Loucy (cell line): Measurements from ENCODE around the gene SH2D3C.

ENCODE experiments used
- H2AFZ ChIP-seq: fragments of 200-600 bp; sonication (generic); 2 replicates; pipeline ENCODE4 v1.6.0; 2016; ENCODE audit warnings: antibody characterized with exemption, mild to moderate bottlenecking, low read length, moderate library complexity
- H3F3A ChIP-seq: fragments of 200-600 bp; 2 replicates; pipeline ENCODE4 v1.6.0; 2016; ENCODE audit warnings: antibody characterized with exemption, low read depth, mild to moderate bottlenecking
- H3K27me3 ChIP-seq: fragments of 200-600 bp; sonication (generic); 2 replicates; pipeline ENCODE4 v1.6.1; 2014; ENCODE audit warnings: low read length, mild to moderate bottlenecking; ENCODE audit not compliant: insufficient read depth, poor library complexity, severe bottlenecking
- H3K36me3 ChIP-seq: fragments of 200-600 bp; sonication (generic); 2 replicates; pipeline ENCODE4 v1.6.1; 2016; ENCODE audit warnings: low read length; ENCODE audit not compliant: insufficient read depth
- H3K4me1 ChIP-seq: fragments of 200-600 bp; sonication (generic); 2 replicates; pipeline ENCODE4 v1.5.1; 2014; ENCODE audit warnings: low read length, mild to moderate bottlenecking; ENCODE audit not compliant: insufficient read depth, poor library complexity, severe bottlenecking
- H3K4me2 ChIP-seq: fragments of 200-600 bp; sonication (generic); 2 replicates; pipeline ENCODE4 v1.6.0; 2014; ENCODE audit warnings: antibody characterized with exemption, low read length, low read depth, mild to moderate bottlenecking; ENCODE audit not compliant: poor library complexity, severe bottlenecking
- H3K4me3 ChIP-seq: fragments of 200-600 bp; sonication (generic); 2 replicates; pipeline ENCODE4 v1.5.1; 2014; ENCODE audit warnings: low read length, mild to moderate bottlenecking, mixed read lengths; ENCODE audit not compliant: poor library complexity, severe bottlenecking
- H3K79me2 ChIP-seq: fragments of 200-600 bp; sonication (generic); 2 replicates; pipeline ENCODE4 v1.6.1; 2014; ENCODE audit warnings: low read length; ENCODE audit not compliant: insufficient read depth
- H3K9ac ChIP-seq: fragments of 200-600 bp; sonication (generic); 2 replicates; pipeline ENCODE4 v1.6.0; 2014; ENCODE audit warnings: mild to moderate bottlenecking, low read depth, low read length, moderate library complexity; ENCODE audit not compliant: poor library complexity, severe bottlenecking
- H3K9me2 ChIP-seq: fragments of 200-600 bp; sonication (generic); replicated peaks from 2 replicates; pipeline ENCODE4 v1.6.1; 2016; ENCODE audit warnings: low read depth, low read length, mixed read lengths
- H3K9me3 ChIP-seq: fragments of 200-600 bp; sonication (generic); 2 replicates; pipeline ENCODE4 v1.6.1; 2014; ENCODE audit warnings: mild to moderate bottlenecking, antibody characterized with exemption, low read length, low read depth; ENCODE audit not compliant: insufficient read depth
- H4K20me1 ChIP-seq: fragments of 200-600 bp; sonication (generic); 2 replicates; pipeline ENCODE4 v1.6.0; 2014; ENCODE audit warnings: antibody characterized with exemption, low read length, mild to moderate bottlenecking; ENCODE audit not compliant: insufficient read depth, poor library complexity, severe bottlenecking
- CTCF ChIP-seq: fragments of 200-600 bp; sonication (generic); conservative IDR thresholded peaks from 2 replicates; pipeline ENCODE4 v1.5.1; 2014; ENCODE audit warnings: mild to moderate bottlenecking, antibody characterized with exemption, low read length
- EZH2phosphoT487 ChIP-seq: fragments of 200-600 bp; IDR thresholded peaks from 2 replicates; pipeline ENCODE4 v1.6.1; 2018; ENCODE audit warnings: antibody characterized with exemption, mild to moderate bottlenecking, moderate library complexity, borderline replicate concordance

Gene SH2D3C

GRCh38 chr9:127812011-127812410 is 33.5 kb upstream of the SH2D3C start:
- no peak for TF ChIP-seq CTCF
- no peak for TF ChIP-seq EZH2phosphoT487

GRCh38 chr9:127810378-127811187 is 32.1 kb upstream of the SH2D3C start:
- H3K4me1 ChIP-seq, result no peaks in the 10 kb centered on the region
- no peaks in the 10 kb centered on the region for H3K9me2 ChIP-seq
- no peaks in the 10 kb centered on the region for H3K27me3 ChIP-seq
- H3K79me2 ChIP-seq, result peaks cover 40% of the 10 kb centered on the region
- H4K20me1 ChIP-seq, result peaks cover 26% of the 10 kb centered on the region
- TF ChIP-seq EZH2phosphoT487, result no peak
- TF ChIP-seq CTCF, result no peak
- no peaks in the 10 kb centered on the region for H3K9me3 ChIP-seq
- no peak overlapping the region for H3K4me3 ChIP-seq
- H3K36me3 ChIP-seq, result peaks cover 72% of the 10 kb centered on the region; the same call in 1 of the 2 replicates
- H2AFZ ChIP-seq, result no peak overlapping the region
- H3K4me2 ChIP-seq, result no peak overlapping the region
- no peaks in the 10 kb centered on the region for H3F3A ChIP-seq
- H3K9ac ChIP-seq, result no peak overlapping the region

More at GRCh38 chr9:127812011-127812410, 33.5 kb upstream of the SH2D3C start:
- Histone ChIP-seq H3K9me3 (no peaks in the 10 kb centered on the region), H3K9me2 (no peaks in the 10 kb centered on the region), H2AFZ (no peak overlapping the region), H4K20me1 (peaks cover 13% of the 10 kb centered on the region), H3K27me3 (no peaks in the 10 kb centered on the region), H3K9ac (no peak overlapping the region), H3K4me2 (no peak overlapping the region), H3F3A (no peaks in the 10 kb centered on the region), H3K79me2 (peaks cover 26% of the 10 kb centered on the region; the same call in 1 of the 2 replicates), H3K4me3 (no peak overlapping the region), H3K4me1 (no peaks in the 10 kb centered on the region), H3K36me3 (peaks cover 66% of the 10 kb centered on the region; the same call in 1 of the 2 replicates)

GRCh38 chr9:127809540-127810377 is 31.3 kb upstream of the SH2D3C start:
- H3F3A ChIP-seq, result no peaks in the 10 kb centered on the region
- peaks cover 4% of the 10 kb centered on the region for H3K4me1 ChIP-seq
- H3K36me3 ChIP-seq, result peaks cover 66% of the 10 kb centered on the region; the same call in 1 of the 2 replicates
- no peak overlapping the region for H3K9ac ChIP-seq
- H2AFZ ChIP-seq, result no peak overlapping the region
- H4K20me1 ChIP-seq, result peaks cover 33% of the 10 kb centered on the region
- no peak overlapping the region for H3K4me2 ChIP-seq
- H3K9me2 ChIP-seq, result no peaks in the 10 kb centered on the region
- H3K27me3 ChIP-seq, result no peaks in the 10 kb centered on the region
- TF ChIP-seq CTCF (no peak), EZH2phosphoT487 (no peak)
- H3K4me3 ChIP-seq, result no peak overlapping the region
- peaks cover 48% of the 10 kb centered on the region for H3K79me2 ChIP-seq
- H3K9me3 ChIP-seq, result no peaks in the 10 kb centered on the region
